ENCODE data around the gene OR5A1.

The OR5A1 gene

DNA sequence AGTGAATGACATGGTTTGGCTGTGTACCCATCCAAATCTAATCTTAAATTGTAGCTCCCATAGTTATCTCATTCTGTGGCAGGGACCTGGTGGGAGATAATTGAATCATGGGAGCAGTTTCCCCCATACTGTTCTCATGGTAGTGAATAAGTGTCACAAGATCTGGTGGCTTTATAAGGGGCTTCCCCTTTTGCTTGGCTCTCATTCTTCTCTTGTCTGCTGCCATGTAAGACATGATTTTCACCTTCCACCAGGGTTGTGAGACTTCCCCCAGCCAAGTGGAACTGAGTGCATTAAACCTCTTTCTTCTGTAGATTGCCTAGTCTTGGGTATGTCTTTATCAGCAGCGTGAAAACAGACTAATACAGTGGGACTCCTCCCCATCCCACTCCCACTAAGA lies 21.2 kb upstream of the OR5A1 start:
- TF ChIP-seq, protein P1, sequence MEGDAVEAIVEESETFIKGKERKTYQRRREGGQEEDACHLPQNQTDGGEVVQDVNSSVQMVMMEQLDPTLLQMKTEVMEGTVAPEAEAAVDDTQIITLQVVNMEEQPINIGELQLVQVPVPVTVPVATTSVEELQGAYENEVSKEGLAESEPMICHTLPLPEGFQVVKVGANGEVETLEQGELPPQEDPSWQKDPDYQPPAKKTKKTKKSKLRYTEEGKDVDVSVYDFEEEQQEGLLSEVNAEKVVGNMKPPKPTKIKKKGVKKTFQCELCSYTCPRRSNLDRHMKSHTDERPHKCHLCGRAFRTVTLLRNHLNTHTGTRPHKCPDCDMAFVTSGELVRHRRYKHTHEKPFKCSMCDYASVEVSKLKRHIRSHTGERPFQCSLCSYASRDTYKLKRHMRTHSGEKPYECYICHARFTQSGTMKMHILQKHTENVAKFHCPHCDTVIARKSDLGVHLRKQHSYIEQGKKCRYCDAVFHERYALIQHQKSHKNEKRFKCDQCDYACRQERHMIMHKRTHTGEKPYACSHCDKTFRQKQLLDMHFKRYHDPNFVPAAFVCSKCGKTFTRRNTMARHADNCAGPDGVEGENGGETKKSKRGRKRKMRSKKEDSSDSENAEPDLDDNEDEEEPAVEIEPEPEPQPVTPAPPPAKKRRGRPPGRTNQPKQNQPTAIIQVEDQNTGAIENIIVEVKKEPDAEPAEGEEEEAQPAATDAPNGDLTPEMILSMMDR (IDR thresholded peaks at IDR 0.05; ENCODE audit: borderline replicate concordance, control extremely low read depth, extremely low read depth, insufficient read depth, missing control alignments) = no peak
- no peak for DNase-seq (ENCODE audit: low spot score)
- in situ Hi-C loops (cut with MboI; ENCODE audit: low sequenced_read_pairs, unreplicated experiment) = no loop called here

DNA sequence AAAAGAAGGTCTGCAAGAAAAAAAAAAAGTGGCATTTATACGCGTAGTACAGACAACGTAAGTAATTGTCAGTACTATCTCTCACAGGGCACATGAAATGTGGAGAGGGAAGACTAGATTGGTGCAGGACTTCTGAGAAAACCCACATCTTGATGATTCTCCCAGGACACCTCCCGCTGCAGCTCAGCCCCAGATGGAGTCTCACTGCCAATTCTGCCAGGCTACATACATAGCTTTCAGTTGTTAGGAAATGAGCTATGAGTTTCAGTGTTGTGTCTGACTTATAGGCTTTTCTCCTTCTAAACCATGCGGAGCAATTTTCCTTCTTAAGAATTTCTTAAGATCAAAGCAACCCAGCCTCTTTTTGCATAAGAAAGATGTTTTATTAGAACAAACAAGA lies 19.7 kb upstream of the OR5A1 start:
- TF ChIP-seq, protein P1 (IDR thresholded peaks at IDR 0.05; ENCODE audit: borderline replicate concordance, control extremely low read depth, extremely low read depth, insufficient read depth, missing control alignments) = no peak
- DNase-seq (ENCODE audit: low spot score) = no peak
- in situ Hi-C loops (cut with MboI; ENCODE audit: low sequenced_read_pairs, unreplicated experiment) = no loop called here

DNA sequence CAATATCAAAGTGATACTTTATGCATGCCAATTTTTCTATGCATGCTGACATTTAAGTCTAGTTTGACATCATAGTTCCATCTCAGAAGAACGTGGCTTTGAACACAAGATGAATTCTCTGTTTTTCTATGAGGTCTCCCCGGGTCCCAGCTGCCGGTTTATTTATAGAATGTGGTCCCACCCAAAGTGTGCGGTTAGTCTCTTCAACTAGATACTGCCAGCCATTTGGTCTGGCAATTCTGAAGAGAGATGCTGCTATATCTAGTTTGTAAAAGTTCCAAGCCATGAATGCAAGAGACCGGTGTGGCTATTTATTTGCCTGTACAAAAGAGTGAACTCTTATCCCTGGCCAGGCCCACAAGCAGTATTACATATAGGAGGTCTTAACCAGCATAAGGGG lies 19.2 kb upstream of the OR5A1 start:
- no peak for DNase-seq (ENCODE audit: low spot score)
- TF ChIP-seq, protein P1 (IDR thresholded peaks at IDR 0.05; ENCODE audit: borderline replicate concordance, control extremely low read depth, extremely low read depth, insufficient read depth, missing control alignments) = no peak
- in situ Hi-C loops (cut with MboI; ENCODE audit: low sequenced_read_pairs, unreplicated experiment) = no loop called here

DNA sequence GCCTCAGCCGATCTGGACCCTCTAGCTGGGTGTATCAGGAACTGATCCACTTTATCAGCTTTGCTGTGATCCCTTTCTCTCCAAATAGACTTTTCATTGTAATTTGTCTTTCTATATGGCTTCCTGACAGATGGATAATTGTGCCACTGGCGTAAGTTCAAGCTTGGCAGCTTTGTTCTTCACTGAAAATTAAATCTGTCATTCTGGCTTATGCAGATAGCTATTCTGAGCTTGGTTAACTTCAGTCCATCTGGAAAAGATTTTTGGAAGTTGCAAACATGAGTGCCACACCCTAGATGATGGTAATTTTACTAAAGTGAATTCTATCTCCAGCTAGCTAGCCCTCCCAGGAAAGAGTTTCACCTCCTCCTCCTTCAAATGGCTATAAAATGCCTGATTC lies 18.1 kb upstream of the OR5A1 start:
- in situ Hi-C loops (cut with MboI; ENCODE audit: low sequenced_read_pairs, unreplicated experiment) = no loop called here
- DNase-seq (ENCODE audit: low spot score) = no peak
- TF ChIP-seq, protein P1 (IDR thresholded peaks at IDR 0.05; ENCODE audit: borderline replicate concordance, control extremely low read depth, extremely low read depth, insufficient read depth, missing control alignments) = no peak

DNA sequence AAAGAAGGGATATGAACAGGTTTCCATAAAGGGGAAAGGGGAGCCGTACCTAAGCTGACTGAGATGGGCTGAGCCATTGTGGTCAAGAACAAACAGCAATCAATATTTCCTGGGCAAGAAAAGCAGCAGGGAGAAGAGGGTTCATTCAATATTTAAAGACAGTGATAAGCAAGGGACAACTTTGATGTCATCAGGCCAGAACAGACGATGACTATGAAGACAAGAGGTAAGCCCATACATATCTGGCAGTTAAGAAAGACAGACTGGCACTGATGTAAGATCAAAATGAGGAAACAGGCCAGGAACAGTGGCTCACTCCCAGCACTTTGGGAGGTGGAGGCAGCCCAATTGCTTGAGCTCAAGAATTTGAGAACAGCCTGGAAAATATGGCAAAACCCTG lies 12.4 kb upstream of the OR5A1 start:
- TF ChIP-seq, protein P1 (IDR thresholded peaks at IDR 0.05; ENCODE audit: borderline replicate concordance, control extremely low read depth, extremely low read depth, insufficient read depth, missing control alignments) = no peak
- DNase-seq (ENCODE audit: low spot score) = no peak
- in situ Hi-C loops (cut with MboI; ENCODE audit: low sequenced_read_pairs, unreplicated experiment) = loop anchor here (10.0 kb wide), 2 partner anchors 129 to 239 kb away; no protein-coding TSS in a partner anchor

DNA sequence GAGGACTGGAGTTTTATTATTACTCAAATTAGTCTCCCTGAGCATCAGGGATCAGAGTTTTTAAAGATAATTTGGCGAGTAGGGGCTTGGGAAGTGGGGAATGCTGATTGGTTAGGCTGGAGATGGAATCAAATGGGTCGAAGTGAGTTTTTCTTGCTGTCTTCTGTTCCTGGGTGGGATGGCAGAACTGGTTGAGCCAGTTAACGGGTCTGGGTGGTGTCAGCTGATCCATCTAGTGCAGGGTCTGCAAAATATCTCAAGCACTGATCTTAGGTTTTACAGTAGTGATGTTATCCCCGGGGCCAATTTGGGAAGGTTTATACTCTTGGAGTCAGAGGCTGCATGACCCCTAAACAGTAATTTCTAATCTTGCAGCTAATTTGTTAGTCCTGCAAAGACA lies 11.1 kb upstream of the OR5A1 start:
- in situ Hi-C loops (cut with MboI; ENCODE audit: low sequenced_read_pairs, unreplicated experiment) = loop anchor here (10.0 kb wide), 2 partner anchors 130 to 240 kb away; no protein-coding TSS in a partner anchor
- no peak for DNase-seq (ENCODE audit: low spot score)
- TF ChIP-seq, protein P1 (IDR thresholded peaks at IDR 0.05; ENCODE audit: borderline replicate concordance, control extremely low read depth, extremely low read depth, insufficient read depth, missing control alignments) = no peak
